Mesothelial cell of epicardium (in vitro differentiated cells): ENCODE results near the gene DISC1. TPM values are rescaled to one million over a fixed set of nuclear protein-coding genes. Genes with fewer than 3 reads are reported as not detected.

Experiments used
- DNase-seq, 2 experiments: peaks; one replicate each; pipeline ENCODE4 v3.0.0; 2021; ENCODE audit warnings: low spot score in 2 of 2; ENCODE audit not compliant: unreplicated experiment in 2 of 2
- H3K27ac Mint-ChIP-seq: 2 replicates; pipeline ENCODE4 v1.8.0; 2021; ENCODE audit warnings: mixed read lengths
- H3K27me3 Mint-ChIP-seq: 2 replicates; pipeline ENCODE4 v1.8.0; 2021; ENCODE audit warnings: low read depth, mixed read lengths
- H3K36me3 Mint-ChIP-seq: 2 replicates; pipeline ENCODE4 v1.8.0; 2021; ENCODE audit warnings: mixed read lengths
- H3K4me1 Mint-ChIP-seq: 2 replicates; pipeline ENCODE4 v1.8.0; 2021; ENCODE audit warnings: mixed read lengths
- H3K4me3 Mint-ChIP-seq: 2 replicates; pipeline ENCODE4 v1.8.0; 2021; ENCODE audit warnings: mild to moderate bottlenecking, moderate library complexity, mixed read lengths
- H3K9me3 Mint-ChIP-seq: 2 replicates; pipeline ENCODE4 v1.8.0; 2021; ENCODE audit warnings: mixed read lengths
- total RNA-seq: library from RNA; stranded (reverse); gene quantifications from 3 replicates; pipeline ENCODE4 v1.2.1, GENCODE V29; 2021
- TF ChIP-seq, protein P1 (sequence below): fragments of 200-600 bp; sonication (generic); IDR thresholded peaks from one replicate; pipeline ENCODE4 v1.5.0; 2021; ENCODE audit warnings: antibody characterized with exemption; ENCODE audit not compliant: unreplicated experiment

DISC1 gene
- total RNA-seq, 1 donor from 2014 or later: 9.1 TPM

DNA sequence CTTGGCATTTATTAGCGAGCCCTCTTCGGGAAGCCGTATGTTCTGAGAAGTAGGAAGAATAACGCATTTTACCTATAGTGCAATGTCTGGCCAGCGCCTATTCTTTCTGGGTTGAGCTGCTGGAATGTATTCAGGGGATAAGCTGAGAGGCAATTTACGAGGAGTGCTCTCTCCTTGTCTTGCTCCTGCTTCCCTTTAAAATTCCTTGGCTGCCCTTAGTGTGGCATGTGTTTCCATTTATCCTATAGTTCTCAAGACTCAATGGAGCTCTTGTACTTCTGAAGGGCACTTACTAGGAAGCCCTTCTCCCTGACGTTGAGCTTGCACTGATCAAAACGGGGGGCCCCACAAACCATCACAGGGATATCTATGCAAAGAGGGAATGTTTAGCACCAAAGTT is 364.6 kb downstream of the DISC1 start:
- Mint-ChIP-seq H3K4me3 (no peak overlapping the region), H3K36me3 (no peaks in the 10 kb centered on the region), H3K9me3 (no peaks in the 10 kb centered on the region), H3K27me3 (no peaks in the 10 kb centered on the region), H3K4me1 (peaks cover 30% of the 10 kb centered on the region), H3K27ac (peak overlapping the region; percentile 22)
- no peak for DNase-seq
- TF ChIP-seq, protein P1, sequence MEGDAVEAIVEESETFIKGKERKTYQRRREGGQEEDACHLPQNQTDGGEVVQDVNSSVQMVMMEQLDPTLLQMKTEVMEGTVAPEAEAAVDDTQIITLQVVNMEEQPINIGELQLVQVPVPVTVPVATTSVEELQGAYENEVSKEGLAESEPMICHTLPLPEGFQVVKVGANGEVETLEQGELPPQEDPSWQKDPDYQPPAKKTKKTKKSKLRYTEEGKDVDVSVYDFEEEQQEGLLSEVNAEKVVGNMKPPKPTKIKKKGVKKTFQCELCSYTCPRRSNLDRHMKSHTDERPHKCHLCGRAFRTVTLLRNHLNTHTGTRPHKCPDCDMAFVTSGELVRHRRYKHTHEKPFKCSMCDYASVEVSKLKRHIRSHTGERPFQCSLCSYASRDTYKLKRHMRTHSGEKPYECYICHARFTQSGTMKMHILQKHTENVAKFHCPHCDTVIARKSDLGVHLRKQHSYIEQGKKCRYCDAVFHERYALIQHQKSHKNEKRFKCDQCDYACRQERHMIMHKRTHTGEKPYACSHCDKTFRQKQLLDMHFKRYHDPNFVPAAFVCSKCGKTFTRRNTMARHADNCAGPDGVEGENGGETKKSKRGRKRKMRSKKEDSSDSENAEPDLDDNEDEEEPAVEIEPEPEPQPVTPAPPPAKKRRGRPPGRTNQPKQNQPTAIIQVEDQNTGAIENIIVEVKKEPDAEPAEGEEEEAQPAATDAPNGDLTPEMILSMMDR: no peak

DNA sequence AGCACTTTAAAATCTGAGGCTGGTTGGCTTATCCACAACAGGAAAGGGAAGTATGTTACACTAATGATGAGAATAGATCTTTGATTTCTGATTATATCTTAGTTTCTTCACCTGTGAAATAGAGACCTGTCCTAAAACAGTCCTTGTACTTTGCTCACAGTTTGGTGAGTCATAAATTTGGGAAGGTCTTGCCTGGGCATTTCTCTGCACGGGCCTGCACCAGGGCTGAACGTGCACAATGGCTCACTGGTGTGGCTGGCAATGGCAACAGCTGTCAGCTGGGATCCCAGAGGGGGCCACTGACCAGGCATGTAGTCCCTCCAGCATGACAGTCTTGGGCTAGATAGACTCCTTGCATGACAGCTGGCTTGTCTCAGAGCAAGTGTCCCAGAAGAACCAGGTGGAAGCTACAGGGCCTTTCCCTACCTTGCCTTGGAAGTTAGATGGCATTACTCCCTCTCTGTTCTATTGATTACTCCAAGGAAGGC is 367.4 kb downstream of the DISC1 start:
- Mint-ChIP-seq H3K4me3 (no peak overlapping the region), H3K4me1 (peaks cover 19% of the 10 kb centered on the region), H3K27me3 (no peaks in the 10 kb centered on the region), H3K9me3 (no peaks in the 10 kb centered on the region), H3K27ac (no peak overlapping the region), H3K36me3 (no peaks in the 10 kb centered on the region)
- DNase-seq: no peak
- TF ChIP-seq, protein P1: no peak

DNA sequence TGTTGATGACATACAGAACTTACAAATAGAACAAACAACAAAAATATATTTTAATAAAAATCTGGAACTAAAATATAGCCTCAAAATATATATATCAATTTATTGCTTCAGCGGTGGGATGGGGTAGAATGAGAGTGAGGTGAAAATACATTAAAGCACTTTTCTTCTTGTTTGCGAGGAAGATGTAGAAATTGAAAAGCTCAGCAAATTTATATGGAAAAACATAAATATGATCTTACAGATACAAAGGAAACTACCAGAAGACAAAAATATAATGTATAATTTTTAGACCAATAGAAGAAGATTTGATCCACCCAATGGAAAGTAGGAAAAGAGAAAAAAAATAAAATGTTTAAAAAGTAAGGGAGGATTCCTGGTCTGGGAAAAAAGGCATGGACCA is 372.2 kb downstream of the DISC1 start:
- Mint-ChIP-seq H3K27me3 (no peaks in the 10 kb centered on the region), H3K36me3 (peaks cover 1% of the 10 kb centered on the region), H3K27ac (no peak overlapping the region), H3K4me1 (no peaks in the 10 kb centered on the region), H3K9me3 (peaks cover 16% of the 10 kb centered on the region), H3K4me3 (no peak overlapping the region)
- TF ChIP-seq, protein P1: no peak
- no peak for DNase-seq

DNA sequence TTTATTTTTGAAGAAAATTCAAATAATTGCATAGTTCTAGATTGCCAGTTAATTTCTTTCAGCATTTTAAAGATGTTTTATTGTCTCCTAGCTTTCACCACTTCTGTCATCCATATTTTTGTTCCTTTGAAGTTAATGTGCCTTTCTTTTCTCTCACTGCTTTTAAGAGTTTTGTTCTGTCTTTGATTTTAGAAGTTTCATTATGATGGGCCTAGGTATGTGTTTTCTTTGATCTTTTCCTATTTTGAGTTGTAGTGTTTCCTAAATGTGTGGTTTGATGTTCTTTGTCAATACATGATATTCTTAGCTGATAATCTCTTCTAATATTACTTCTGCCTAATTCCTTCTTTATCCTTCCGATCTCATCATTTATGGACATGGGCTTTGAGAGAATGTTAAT is 378.7 kb downstream of the DISC1 start:
- no peak overlapping the region for H3K4me3 Mint-ChIP-seq
- H3K27ac Mint-ChIP-seq: no peak overlapping the region
- no peaks in the 10 kb centered on the region for H3K27me3 Mint-ChIP-seq
- no peak for DNase-seq
- no peaks in the 10 kb centered on the region for H3K4me1 Mint-ChIP-seq
- H3K36me3 Mint-ChIP-seq: peaks cover 6% of the 10 kb centered on the region
- TF ChIP-seq, protein P1: no peak
- peaks cover 14% of the 10 kb centered on the region for H3K9me3 Mint-ChIP-seq

GRCh38 chr1:232009741-232010140 is 383.2 kb downstream of the DISC1 start:
- no peak for DNase-seq
- no peak overlapping the region for H3K4me3 Mint-ChIP-seq
- H3K9me3 Mint-ChIP-seq: peaks cover 7% of the 10 kb centered on the region
- H3K36me3 Mint-ChIP-seq: peaks cover 5% of the 10 kb centered on the region
- peaks cover 8% of the 10 kb centered on the region for H3K4me1 Mint-ChIP-seq
- TF ChIP-seq, protein P1: no peak
- H3K27me3 Mint-ChIP-seq: no peaks in the 10 kb centered on the region
- H3K27ac Mint-ChIP-seq: no peak overlapping the region

GRCh38 chr1:232011961-232012360 is 385.4 kb downstream of the DISC1 start:
- H3K9me3 Mint-ChIP-seq: no peaks in the 10 kb centered on the region
- TF ChIP-seq, protein P1: no peak
- no peaks in the 10 kb centered on the region for H3K27me3 Mint-ChIP-seq
- H3K4me1 Mint-ChIP-seq: peaks cover 15% of the 10 kb centered on the region
- H3K27ac Mint-ChIP-seq: no peak overlapping the region
- no peaks in the 10 kb centered on the region for H3K36me3 Mint-ChIP-seq
- H3K4me3 Mint-ChIP-seq: no peak overlapping the region
- DNase-seq: no peak
